Liver (tissue), 9 donors: ENCODE measurements around the gene UBR3. TPM values are rescaled to one million over a fixed set of nuclear protein-coding genes. Genes with fewer than 3 reads are reported as not detected.

ENCODE experiments used
- DNase-seq: peaks from one replicate; pipeline ENCODE4 v3.0.0-alpha.2; 2017; ENCODE audit warnings: low spot score
- H3K27ac ChIP-seq, 2 donors: one replicate each; pipeline ENCODE4 v1.7.0; 2013; ENCODE audit warnings: inconsistent platforms in 2 of 2, low read length in 2 of 2, control low read depth in 1 of 2, low read depth in 1 of 2, mild to moderate bottlenecking in 1 of 2
- H3K27me3 ChIP-seq, 4 donors: one replicate each; pipeline versions ENCODE4 v1.6.1 to v1.7.0; 2013; ENCODE audit warnings: low read length in 3 of 4, inconsistent platforms in 1 of 4, mild to moderate bottlenecking in 1 of 4, moderate library complexity in 1 of 4; ENCODE audit not compliant: control insufficient read depth in 4 of 4, insufficient read depth in 4 of 4
- H3K36me3 ChIP-seq, 4 donors: one replicate each; pipeline versions ENCODE4 v1.6.1 to v1.7.0; 2013; ENCODE audit warnings: low read length in 3 of 4, mild to moderate bottlenecking in 3 of 4, low read depth in 1 of 4, moderate library complexity in 1 of 4; ENCODE audit not compliant: control insufficient read depth in 4 of 4, insufficient read depth in 3 of 4
- H3K4me1 ChIP-seq, 4 donors: one replicate each; pipeline versions ENCODE4 v1.6.1 to v1.7.0; 2013; ENCODE audit warnings: low read length in 3 of 4, mild to moderate bottlenecking in 3 of 4, moderate library complexity in 1 of 4; ENCODE audit not compliant: control insufficient read depth in 4 of 4, insufficient read depth in 4 of 4
- H3K4me3 ChIP-seq, 3 donors: one replicate each; pipeline versions ENCODE4 v1.6.1 to v1.7.0; 2013; ENCODE audit warnings: low read length in 3 of 3, control low read depth in 1 of 3, low read depth in 1 of 3, mild to moderate bottlenecking in 1 of 3
- H3K9ac ChIP-seq, 2 donors: one replicate each; pipeline ENCODE4 v1.7.0; 2013; ENCODE audit warnings: low read length in 2 of 2, mild to moderate bottlenecking in 2 of 2, moderate library complexity in 2 of 2, control low read depth in 1 of 2, low read depth in 1 of 2
- H3K9me3 ChIP-seq, 4 donors: one replicate each; pipeline versions ENCODE4 v1.6.1 to v1.7.0; 2013; ENCODE audit warnings: low read length in 3 of 4; ENCODE audit not compliant: control insufficient read depth in 4 of 4
- EGR1 ChIP-seq, 2 donors: IDR thresholded peaks; 2 replicates each; pipeline ENCODE4 v1.6.1; 2016 to 2018; ENCODE audit warnings: antibody characterized with exemption in 2 of 2, low read depth in 2 of 2
- FOXA2 ChIP-seq: IDR thresholded peaks from 2 replicates; pipeline ENCODE4 v1.6.1; 2016; ENCODE audit warnings: antibody characterized with exemption
- GABPA ChIP-seq, 2 donors: IDR thresholded peaks in 1 of 2; conservative IDR thresholded peaks in 1 of 2; 2 replicates each; pipeline ENCODE4 v1.6.1; 2016; ENCODE audit warnings: antibody characterized with exemption in 2 of 2, mild to moderate bottlenecking in 1 of 2, moderate library complexity in 1 of 2
- HNF4A ChIP-seq, 2 donors: conservative IDR thresholded peaks; 2 replicates each; pipeline ENCODE4 v1.6.1; 2016; ENCODE audit warnings: antibody characterized with exemption in 2 of 2, mild to moderate bottlenecking in 2 of 2
- HNF4G ChIP-seq: IDR thresholded peaks from 2 replicates; pipeline ENCODE4 v1.6.1; 2016; ENCODE audit warnings: antibody characterized with exemption
- JUND ChIP-seq, 2 donors: IDR thresholded peaks; 2 replicates each; pipeline ENCODE4 v1.6.1; 2016; ENCODE audit warnings: antibody characterized with exemption in 2 of 2
- NR2F2 ChIP-seq: IDR thresholded peaks from 2 replicates; pipeline ENCODE4 v1.6.1; 2016; ENCODE audit warnings: antibody characterized with exemption
- RAD21 ChIP-seq, 2 donors: IDR thresholded peaks; 2 replicates each; pipeline ENCODE4 v1.6.1; 2016; ENCODE audit warnings: antibody characterized with exemption in 2 of 2, mild to moderate bottlenecking in 2 of 2
- RXRA ChIP-seq, 2 donors: IDR thresholded peaks; 2 replicates each; pipeline ENCODE4 v1.6.1; 2017 to 2018; ENCODE audit warnings: antibody characterized with exemption in 2 of 2, mild to moderate bottlenecking in 1 of 2
- SP1 ChIP-seq: IDR thresholded peaks from 2 replicates; pipeline ENCODE4 v1.6.1; 2018; ENCODE audit warnings: antibody characterized with exemption, mild to moderate bottlenecking
- YY1 ChIP-seq: IDR thresholded peaks from 2 replicates; pipeline ENCODE4 v1.6.1; 2016; ENCODE audit warnings: antibody characterized with exemption, mild to moderate bottlenecking
- WGBS: extraction: QIAGEN DNeasy Blood & Tissue Kit; methylation state at CpG from one replicate; pipeline ENCODE4 v1.1.7; 2013; 5-methylcytosine and 5-hydroxymethylcytosine counted together
- polyA plus RNA-seq, 2 donors: library from polyadenylated mRNA; stranded (reverse) in 1 of 2; unstranded in 1 of 2; fragments of 200-250 nt in 1 of 2; fragments of >200 nt in 1 of 2; fragmentation: Nextera tagmentation in 1 of 2; extraction: Ambion mirVana in 1 of 2; gene quantifications; one replicate each; pipeline versions ENCODE4 v1.2.1 to v1.2.3, GENCODE V29; 2013 to 2015
- total RNA-seq, 2 donors: library from RNA; depleted of rRNA; stranded (reverse); fragments of >200 nt; gene quantifications; one replicate each; pipeline ENCODE4 v1.2.3, GENCODE V29; 2014
- TF ChIP-seq, protein P1 (sequence below): IDR thresholded peaks from 2 replicates; pipeline ENCODE4 v1.6.1; 2016; ENCODE audit warnings: antibody characterized with exemption
- TF ChIP-seq, protein P2 (sequence below): fragments of 150-350 bp; IDR thresholded peaks from 2 replicates; pipeline ENCODE4 v1.5.1; 2017; ENCODE audit warnings: improper control_type of control experiment, low read depth, low read length; ENCODE audit not compliant: missing input control
- TF ChIP-seq, protein P3 (sequence below): IDR thresholded peaks from 2 replicates; pipeline ENCODE4 v1.6.1; 2016; ENCODE audit warnings: antibody characterized with exemption
- TF ChIP-seq, protein P4 (sequence below): IDR thresholded peaks from 2 replicates; pipeline ENCODE4 v1.6.1; 2016; ENCODE audit warnings: antibody characterized with exemption, mild to moderate bottlenecking
- donor health status: healthy.
- donor health status: healthy.
- donor health status: healthy.
- donor health status: healthy.
- donor health status: healthy.

UBR3 gene
- total and polyA plus RNA-seq, 4 donors, result 8.5 to 69.4 (median 28.4) TPM

DNA sequence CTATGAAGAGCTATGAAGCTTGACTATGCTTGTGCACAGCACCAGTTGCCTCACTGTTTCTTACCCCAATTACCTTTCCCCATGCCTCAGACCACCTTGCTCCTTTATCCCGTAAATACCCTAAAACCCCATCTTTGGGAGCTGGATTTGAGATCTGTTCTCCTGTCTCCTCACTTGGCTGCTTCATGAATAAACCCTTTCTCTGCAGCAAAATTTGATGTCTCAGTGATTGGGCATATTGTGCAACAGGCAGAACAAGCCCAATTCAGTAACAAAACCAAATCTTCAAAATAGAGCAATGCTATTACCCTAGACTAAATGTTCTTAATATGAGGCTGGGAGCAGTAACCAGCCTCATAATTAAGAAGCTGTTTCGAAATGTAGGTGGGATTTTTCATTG is 32.1 kb upstream of the UBR3 start (continued):
- no peak for TF ChIP-seq HNF4A (conservative IDR thresholded peaks at IDR 0.05)
- TF ChIP-seq, protein P1, sequence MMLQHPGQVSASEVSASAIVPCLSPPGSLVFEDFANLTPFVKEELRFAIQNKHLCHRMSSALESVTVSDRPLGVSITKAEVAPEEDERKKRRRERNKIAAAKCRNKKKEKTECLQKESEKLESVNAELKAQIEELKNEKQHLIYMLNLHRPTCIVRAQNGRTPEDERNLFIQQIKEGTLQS, result no peak
- TF ChIP-seq FOXA2, result no peak
- TF ChIP-seq HNF4G, result no peak
- TF ChIP-seq YY1, result no peak
- no peak for TF ChIP-seq RAD21 (IDR thresholded peaks at IDR 0.05)
- no peak for TF ChIP-seq EGR1 (IDR thresholded peaks at IDR 0.05; ENCODE audit: low read depth in 2 of 2)
- TF ChIP-seq GABPA (IDR thresholded peaks at IDR 0.05 in 1 of 2, conservative IDR thresholded peaks at IDR 0.05 in 1 of 2), result no peak

DNA sequence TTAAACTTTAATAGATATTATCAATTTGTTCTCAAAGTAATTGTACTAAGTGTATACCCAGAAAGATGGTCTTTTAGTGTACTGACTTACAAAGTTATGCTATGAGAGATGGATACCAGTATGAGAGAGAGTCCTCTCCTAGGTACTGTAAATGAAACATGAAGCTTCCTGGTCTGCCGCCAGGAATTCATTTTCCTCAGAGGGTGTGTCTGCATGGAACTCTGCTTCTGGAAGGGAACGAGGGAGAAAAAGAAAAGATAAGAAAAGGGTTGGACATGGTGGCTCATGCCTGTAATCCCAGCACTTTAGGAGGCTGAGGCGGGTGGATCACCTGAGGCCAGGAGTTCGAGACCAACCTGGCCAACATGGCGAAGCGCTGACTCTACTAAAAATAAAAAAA is 30.8 kb upstream of the UBR3 start:
- TF ChIP-seq GABPA (IDR thresholded peaks at IDR 0.05 in 1 of 2, conservative IDR thresholded peaks at IDR 0.05 in 1 of 2), result no peak
- no peak for TF ChIP-seq FOXA2
- no peak for TF ChIP-seq NR2F2
- TF ChIP-seq, protein P2, sequence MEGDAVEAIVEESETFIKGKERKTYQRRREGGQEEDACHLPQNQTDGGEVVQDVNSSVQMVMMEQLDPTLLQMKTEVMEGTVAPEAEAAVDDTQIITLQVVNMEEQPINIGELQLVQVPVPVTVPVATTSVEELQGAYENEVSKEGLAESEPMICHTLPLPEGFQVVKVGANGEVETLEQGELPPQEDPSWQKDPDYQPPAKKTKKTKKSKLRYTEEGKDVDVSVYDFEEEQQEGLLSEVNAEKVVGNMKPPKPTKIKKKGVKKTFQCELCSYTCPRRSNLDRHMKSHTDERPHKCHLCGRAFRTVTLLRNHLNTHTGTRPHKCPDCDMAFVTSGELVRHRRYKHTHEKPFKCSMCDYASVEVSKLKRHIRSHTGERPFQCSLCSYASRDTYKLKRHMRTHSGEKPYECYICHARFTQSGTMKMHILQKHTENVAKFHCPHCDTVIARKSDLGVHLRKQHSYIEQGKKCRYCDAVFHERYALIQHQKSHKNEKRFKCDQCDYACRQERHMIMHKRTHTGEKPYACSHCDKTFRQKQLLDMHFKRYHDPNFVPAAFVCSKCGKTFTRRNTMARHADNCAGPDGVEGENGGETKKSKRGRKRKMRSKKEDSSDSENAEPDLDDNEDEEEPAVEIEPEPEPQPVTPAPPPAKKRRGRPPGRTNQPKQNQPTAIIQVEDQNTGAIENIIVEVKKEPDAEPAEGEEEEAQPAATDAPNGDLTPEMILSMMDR, result no peak
- no peak for TF ChIP-seq SP1
- TF ChIP-seq YY1, result no peak
- no peak for TF ChIP-seq HNF4G
- no peak for TF ChIP-seq EGR1 (IDR thresholded peaks at IDR 0.05; ENCODE audit: low read depth in 2 of 2)
- TF ChIP-seq, protein P1, result no peak
- TF ChIP-seq, protein P3, sequence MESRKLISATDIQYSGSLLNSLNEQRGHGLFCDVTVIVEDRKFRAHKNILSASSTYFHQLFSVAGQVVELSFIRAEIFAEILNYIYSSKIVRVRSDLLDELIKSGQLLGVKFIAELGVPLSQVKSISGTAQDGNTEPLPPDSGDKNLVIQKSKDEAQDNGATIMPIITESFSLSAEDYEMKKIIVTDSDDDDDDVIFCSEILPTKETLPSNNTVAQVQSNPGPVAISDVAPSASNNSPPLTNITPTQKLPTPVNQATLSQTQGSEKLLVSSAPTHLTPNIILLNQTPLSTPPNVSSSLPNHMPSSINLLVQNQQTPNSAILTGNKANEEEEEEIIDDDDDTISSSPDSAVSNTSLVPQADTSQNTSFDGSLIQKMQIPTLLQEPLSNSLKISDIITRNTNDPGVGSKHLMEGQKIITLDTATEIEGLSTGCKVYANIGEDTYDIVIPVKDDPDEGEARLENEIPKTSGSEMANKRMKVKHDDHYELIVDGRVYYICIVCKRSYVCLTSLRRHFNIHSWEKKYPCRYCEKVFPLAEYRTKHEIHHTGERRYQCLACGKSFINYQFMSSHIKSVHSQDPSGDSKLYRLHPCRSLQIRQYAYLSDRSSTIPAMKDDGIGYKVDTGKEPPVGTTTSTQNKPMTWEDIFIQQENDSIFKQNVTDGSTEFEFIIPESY, result no peak
- TF ChIP-seq RXRA (IDR thresholded peaks at IDR 0.05), result no peak
- Histone ChIP-seq H3K4me3 (no peak overlapping the region), H3K36me3 (no peaks in the 10 kb centered on the region), H3K27ac (no peak overlapping the region), H3K4me1 (peaks cover 0 to 6% (median 3%) of the 10 kb centered on the region in 4 donors), H3K9ac (no peak overlapping the region), H3K9me3 (no peaks in the 10 kb centered on the region), H3K27me3 (no peaks in the 10 kb centered on the region)
- no peak for DNase-seq
- WGBS, result 83% methylated on average over 6 of the region's 6 CpGs

DNA sequence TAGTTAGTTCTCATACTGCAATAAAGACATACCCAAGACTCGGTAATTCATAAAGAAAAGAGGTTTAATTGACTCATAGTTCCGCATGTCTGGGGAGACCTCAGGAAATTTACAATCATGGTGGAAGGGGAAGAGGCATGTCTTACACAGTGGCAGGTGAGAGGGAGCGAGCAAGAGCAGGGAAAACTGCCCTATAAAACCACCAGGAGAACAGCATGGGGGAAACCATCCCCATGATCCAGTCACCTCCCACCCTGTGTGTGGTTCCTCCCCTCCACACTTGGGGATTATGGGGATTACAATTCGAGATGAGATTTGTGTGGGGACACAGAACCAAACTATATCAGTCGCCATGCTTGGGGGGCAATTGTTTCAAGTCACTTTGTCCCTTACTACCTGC is 29.7 kb upstream of the UBR3 start:
- DNase-seq, result no peak
- peaks cover 0 to 6% (median 4%) of the 10 kb centered on the region in 4 donors for H3K4me1 ChIP-seq
- TF ChIP-seq, protein P1, result no peak
- TF ChIP-seq SP1 (no peak), RAD21 (IDR thresholded peaks at IDR 0.05) (no peak), RXRA (IDR thresholded peaks at IDR 0.05) (no peak), JUND (IDR thresholded peaks at IDR 0.05) (no peak)
- TF ChIP-seq, protein P4, sequence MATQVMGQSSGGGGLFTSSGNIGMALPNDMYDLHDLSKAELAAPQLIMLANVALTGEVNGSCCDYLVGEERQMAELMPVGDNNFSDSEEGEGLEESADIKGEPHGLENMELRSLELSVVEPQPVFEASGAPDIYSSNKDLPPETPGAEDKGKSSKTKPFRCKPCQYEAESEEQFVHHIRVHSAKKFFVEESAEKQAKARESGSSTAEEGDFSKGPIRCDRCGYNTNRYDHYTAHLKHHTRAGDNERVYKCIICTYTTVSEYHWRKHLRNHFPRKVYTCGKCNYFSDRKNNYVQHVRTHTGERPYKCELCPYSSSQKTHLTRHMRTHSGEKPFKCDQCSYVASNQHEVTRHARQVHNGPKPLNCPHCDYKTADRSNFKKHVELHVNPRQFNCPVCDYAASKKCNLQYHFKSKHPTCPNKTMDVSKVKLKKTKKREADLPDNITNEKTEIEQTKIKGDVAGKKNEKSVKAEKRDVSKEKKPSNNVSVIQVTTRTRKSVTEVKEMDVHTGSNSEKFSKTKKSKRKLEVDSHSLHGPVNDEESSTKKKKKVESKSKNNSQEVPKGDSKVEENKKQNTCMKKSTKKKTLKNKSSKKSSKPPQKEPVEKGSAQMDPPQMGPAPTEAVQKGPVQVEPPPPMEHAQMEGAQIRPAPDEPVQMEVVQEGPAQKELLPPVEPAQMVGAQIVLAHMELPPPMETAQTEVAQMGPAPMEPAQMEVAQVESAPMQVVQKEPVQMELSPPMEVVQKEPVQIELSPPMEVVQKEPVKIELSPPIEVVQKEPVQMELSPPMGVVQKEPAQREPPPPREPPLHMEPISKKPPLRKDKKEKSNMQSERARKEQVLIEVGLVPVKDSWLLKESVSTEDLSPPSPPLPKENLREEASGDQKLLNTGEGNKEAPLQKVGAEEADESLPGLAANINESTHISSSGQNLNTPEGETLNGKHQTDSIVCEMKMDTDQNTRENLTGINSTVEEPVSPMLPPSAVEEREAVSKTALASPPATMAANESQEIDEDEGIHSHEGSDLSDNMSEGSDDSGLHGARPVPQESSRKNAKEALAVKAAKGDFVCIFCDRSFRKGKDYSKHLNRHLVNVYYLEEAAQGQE, result no peak
- TF ChIP-seq, protein P2, result no peak
- no peaks in the 10 kb centered on the region for H3K9me3 ChIP-seq
- no peaks in the 10 kb centered on the region for H3K27me3 ChIP-seq
- H3K4me3 ChIP-seq, result no peak overlapping the region
- H3K9ac ChIP-seq, result no peak overlapping the region
- H3K36me3 ChIP-seq, result peaks cover 0 to 4% (median 0%) of the 10 kb centered on the region in 4 donors
- no peak overlapping the region for H3K27ac ChIP-seq
- WGBS, result 93% methylated on average over 5 of the region's 5 CpGs
